ENCODE results near the gene C3orf52. TPM values are rescaled to one million over a fixed set of nuclear protein-coding genes. Genes with fewer than 3 reads are reported as not detected.

Gene C3orf52
- total and polyA plus RNA-seq, 10 of the 15 experiments (the other 5 are each of a cell fraction or from before 2014, with no cell fraction given), result 0.15 to 1.9 (median 0.73) TPM

DNA sequence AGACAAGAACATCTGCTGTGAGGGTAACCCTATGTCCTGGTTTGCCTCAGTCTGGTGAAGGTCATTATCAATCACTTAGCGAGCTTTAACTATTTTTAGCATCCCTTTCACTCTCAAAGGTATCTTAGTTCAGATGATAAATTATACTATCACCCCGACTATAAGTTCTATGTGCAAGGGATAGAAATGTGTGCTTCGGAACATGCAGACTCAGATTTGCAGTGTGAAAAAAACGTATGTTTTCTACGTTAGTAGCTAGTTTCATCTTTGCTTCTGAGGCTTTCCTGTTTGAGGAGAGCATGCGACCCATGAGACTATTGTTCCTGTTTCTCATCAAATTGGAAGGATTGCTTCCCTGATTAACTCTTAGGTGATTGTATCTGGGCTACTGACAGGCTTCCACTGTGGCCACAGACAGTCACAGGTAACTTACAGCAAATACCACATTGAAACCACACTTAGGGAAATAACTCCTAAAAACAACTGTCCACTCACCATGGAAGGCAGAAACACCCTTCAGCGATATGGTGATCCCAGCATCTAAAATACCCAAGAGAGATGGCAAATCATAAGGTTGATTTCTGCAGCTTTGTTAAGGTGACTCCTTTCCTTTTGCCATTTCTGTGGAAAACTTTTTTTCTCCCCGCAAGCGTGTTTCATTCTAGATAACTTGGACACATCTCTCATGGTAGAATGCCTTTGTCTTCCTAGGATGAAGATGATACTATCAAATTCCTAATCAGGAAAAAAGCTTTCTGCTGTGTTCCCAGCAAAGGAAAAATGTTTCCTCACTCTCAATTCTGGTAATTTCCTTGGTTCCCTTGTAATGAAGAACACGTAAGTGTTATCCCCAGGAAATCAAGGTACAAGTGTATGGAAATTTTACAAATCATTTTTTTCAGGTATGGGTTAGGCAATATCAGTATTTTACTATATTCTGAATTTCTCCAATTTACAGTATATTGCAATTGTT is 41.6 kb downstream of the C3orf52 start (continued):
- TF ChIP-seq, protein P1, sequence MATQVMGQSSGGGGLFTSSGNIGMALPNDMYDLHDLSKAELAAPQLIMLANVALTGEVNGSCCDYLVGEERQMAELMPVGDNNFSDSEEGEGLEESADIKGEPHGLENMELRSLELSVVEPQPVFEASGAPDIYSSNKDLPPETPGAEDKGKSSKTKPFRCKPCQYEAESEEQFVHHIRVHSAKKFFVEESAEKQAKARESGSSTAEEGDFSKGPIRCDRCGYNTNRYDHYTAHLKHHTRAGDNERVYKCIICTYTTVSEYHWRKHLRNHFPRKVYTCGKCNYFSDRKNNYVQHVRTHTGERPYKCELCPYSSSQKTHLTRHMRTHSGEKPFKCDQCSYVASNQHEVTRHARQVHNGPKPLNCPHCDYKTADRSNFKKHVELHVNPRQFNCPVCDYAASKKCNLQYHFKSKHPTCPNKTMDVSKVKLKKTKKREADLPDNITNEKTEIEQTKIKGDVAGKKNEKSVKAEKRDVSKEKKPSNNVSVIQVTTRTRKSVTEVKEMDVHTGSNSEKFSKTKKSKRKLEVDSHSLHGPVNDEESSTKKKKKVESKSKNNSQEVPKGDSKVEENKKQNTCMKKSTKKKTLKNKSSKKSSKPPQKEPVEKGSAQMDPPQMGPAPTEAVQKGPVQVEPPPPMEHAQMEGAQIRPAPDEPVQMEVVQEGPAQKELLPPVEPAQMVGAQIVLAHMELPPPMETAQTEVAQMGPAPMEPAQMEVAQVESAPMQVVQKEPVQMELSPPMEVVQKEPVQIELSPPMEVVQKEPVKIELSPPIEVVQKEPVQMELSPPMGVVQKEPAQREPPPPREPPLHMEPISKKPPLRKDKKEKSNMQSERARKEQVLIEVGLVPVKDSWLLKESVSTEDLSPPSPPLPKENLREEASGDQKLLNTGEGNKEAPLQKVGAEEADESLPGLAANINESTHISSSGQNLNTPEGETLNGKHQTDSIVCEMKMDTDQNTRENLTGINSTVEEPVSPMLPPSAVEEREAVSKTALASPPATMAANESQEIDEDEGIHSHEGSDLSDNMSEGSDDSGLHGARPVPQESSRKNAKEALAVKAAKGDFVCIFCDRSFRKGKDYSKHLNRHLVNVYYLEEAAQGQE (IDR thresholded peaks at IDR 0.05; ENCODE audit: low read depth, low read length), result no peak
- TF ChIP-seq TCF3 (IDR thresholded peaks at IDR 0.05; ENCODE audit: borderline replicate concordance, insufficient read depth, low read depth, low read length), result no peak

DNA sequence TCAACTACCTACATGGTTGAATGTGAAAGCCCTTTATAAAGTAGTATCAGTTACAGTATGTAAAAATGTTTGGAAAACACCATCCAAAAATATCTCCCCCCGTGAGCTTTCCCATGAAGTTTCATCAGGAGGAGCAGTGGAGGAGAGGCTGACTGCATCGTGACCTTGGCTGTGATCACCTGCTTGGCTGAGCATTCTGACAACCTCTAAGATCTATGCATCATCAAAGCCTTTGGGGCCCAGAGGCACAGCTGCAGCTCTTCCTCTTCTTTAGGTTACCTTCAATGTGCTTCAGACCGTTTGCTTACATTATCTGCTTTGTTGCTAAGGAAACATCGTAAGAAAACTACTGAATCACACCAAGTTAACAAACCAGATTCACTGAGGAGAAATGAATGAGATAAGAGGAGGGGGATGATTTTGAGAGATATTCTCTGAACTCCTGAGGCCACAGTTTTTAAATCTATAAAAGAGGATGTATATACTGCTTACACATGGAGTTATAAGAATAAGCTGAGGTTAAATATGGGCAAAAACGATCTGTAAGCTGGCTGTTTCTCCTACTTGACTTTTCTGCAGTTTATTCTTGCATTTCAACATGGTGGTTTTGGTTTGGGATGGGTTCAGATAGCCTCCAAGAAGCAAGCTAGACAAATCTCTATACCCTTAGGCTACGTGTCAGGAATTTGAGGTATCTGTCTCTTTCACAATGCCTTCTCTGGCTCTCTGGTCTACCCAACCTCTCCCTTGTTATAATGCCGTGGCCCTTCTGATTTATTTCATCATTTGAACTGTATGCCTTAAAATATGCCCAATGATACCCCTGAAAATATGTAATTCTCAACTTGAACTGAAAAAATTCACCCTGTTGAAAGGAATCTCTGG is 42.9 kb downstream of the C3orf52 start:
- intact Hi-C loops (cut with micrococcal nuclease; ENCODE audit: unreplicated experiment), result loop anchor here (1.0 kb wide), 1 partner anchor 11 kb away; no protein-coding TSS in a partner anchor
- Histone ChIP-seq H3K79me2 (ENCODE audit: control insufficient read depth, insufficient read depth, low read length) (peaks cover 97% of the 10 kb centered on the region), H3K9ac (ENCODE audit: control insufficient read depth, insufficient read depth, low read length) (peak overlapping the region; percentile 98), H3K27me3 (replicated peaks in 1 of 2; ENCODE audit: control insufficient read depth in 2 of 2, insufficient read depth in 2 of 2, low read length in 1 of 2) (no peaks in the 10 kb centered on the region), H3K4me3 (peak overlapping the region; percentile 78), H3K9me3 (replicated peaks; ENCODE audit: control insufficient read depth, insufficient read depth, low read length) (no peaks in the 10 kb centered on the region), H2AFZ (ENCODE audit: control insufficient read depth, low read depth, low read length) (no peak overlapping the region), H3K4me1 (ENCODE audit: control insufficient read depth, insufficient read depth, low read length) (peaks cover 46% of the 10 kb centered on the region), H3K36me3 (ENCODE audit: control insufficient read depth in 2 of 2, insufficient read depth in 2 of 2, low read length in 1 of 2) (peaks cover 0 to 6% of the 10 kb centered on the region in 2 experiments; a peak in 2 of 4 replicates), H3K27ac (ENCODE audit: control insufficient read depth, insufficient read depth) (peak overlapping the region; percentile 99), H3K4me2 (ENCODE audit: control insufficient read depth, insufficient read depth) (peak overlapping the region; percentile 95), H4K20me1 (ENCODE audit: control insufficient read depth, insufficient read depth) (no peaks in the 10 kb centered on the region)
- SMC1A ChIA-PET (ENCODE audit: uncharacterized antibody, unreplicated experiment), result interaction anchor here (0.6 to 18.5 kb wide), 10 partner anchors 7 to 369 kb away, joined by 3 to 489 read pairs (median 7); partner anchors contain the start of genes BTLA, GCSAM and SLC9C1
- RAD21 ChIA-PET (ENCODE audit: unreplicated experiment), result interaction anchor here (0.6 to 17.9 kb wide), 13 partner anchors 8 to 375 kb away, joined by 3 to 457 read pairs (median 5); no protein-coding TSS in a partner anchor
- in situ Hi-C loops (cut with MboI), result no loop called here
- under 1% methylated on average over 7 of the region's 7 CpGs for WGBS (ENCODE audit: insufficient coverage, insufficient replicate concordance, low lambda C conversion rate, missing lambda C conversion rate)
- POLR2A ChIA-PET, result interaction anchor here (1.3 to 12.8 kb wide), 7 partner anchors 12 to 368 kb away, joined by 3 to 345 read pairs (median 4); partner anchors contain the start of genes BTLA and CD200
- CTCF ChIA-PET, result interaction anchor here (1.8 to 18.1 kb wide), 4 partner anchors 12 to 331 kb away, joined by 7 to 226 read pairs (median 8); partner anchors contain the start of gene SLC9C1
- DNase-seq (ENCODE audit: low read depth, low spot score) (no peak), ATAC-seq (peak; percentile 60), FAIRE-seq (no peak)
- BruUV-seq (replicated peaks), result TSS peak; percentile 81
- TF ChIP-seq, protein P2, sequence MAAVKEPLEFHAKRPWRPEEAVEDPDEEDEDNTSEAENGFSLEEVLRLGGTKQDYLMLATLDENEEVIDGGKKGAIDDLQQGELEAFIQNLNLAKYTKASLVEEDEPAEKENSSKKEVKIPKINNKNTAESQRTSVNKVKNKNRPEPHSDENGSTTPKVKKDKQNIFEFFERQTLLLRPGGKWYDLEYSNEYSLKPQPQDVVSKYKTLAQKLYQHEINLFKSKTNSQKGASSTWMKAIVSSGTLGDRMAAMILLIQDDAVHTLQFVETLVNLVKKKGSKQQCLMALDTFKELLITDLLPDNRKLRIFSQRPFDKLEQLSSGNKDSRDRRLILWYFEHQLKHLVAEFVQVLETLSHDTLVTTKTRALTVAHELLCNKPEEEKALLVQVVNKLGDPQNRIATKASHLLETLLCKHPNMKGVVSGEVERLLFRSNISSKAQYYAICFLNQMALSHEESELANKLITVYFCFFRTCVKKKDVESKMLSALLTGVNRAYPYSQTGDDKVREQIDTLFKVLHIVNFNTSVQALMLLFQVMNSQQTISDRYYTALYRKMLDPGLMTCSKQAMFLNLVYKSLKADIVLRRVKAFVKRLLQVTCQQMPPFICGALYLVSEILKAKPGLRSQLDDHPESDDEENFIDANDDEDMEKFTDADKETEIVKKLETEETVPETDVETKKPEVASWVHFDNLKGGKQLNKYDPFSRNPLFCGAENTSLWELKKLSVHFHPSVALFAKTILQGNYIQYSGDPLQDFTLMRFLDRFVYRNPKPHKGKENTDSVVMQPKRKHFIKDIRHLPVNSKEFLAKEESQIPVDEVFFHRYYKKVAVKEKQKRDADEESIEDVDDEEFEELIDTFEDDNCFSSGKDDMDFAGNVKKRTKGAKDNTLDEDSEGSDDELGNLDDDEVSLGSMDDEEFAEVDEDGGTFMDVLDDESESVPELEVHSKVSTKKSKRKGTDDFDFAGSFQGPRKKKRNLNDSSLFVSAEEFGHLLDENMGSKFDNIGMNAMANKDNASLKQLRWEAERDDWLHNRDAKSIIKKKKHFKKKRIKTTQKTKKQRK (IDR thresholded peaks at IDR 0.05; ENCODE audit: low read depth, low read length), result no peak
- TF ChIP-seq TCF7 (IDR thresholded peaks at IDR 0.05; ENCODE audit: borderline replicate concordance), result 0 out of 2 replicates have a peak, but pooled peaks have one; percentile 62
- TF ChIP-seq, protein P3, sequence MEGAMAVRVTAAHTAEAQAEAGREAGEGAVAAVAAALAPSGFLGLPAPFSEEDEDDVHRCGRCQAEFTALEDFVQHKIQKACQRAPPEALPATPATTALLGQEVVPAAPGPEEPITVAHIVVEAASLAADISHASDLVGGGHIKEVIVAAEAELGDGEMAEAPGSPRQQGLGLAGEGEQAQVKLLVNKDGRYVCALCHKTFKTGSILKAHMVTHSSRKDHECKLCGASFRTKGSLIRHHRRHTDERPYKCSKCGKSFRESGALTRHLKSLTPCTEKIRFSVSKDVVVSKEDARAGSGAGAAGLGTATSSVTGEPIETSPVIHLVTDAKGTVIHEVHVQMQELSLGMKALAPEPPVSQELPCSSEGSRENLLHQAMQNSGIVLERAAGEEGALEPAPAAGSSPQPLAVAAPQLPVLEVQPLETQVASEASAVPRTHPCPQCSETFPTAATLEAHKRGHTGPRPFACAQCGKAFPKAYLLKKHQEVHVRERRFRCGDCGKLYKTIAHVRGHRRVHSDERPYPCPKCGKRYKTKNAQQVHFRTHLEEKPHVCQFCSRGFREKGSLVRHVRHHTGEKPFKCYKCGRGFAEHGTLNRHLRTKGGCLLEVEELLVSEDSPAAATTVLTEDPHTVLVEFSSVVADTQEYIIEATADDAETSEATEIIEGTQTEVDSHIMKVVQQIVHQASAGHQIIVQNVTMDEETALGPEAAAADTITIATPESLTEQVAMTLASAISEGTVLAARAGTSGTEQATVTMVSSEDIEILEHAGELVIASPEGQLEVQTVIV (IDR thresholded peaks at IDR 0.05; ENCODE audit: borderline replicate concordance, partially characterized antibody), result no peak
